Ishikawa (cell line): ENCODE measurements around the gene PLXDC2.

Source experiments
- CEBPB ChIP-seq: IDR thresholded peaks from 2 replicates; pipeline ENCODE4 v1.6.1; 2012
- CREB1 ChIP-seq: IDR thresholded peaks from 2 replicates; pipeline ENCODE4 v1.6.1; 2012; ENCODE audit warnings: low read depth
- EGR1 ChIP-seq: IDR thresholded peaks from 2 replicates; pipeline ENCODE4 v1.6.1; 2012
- EP300 ChIP-seq: IDR thresholded peaks from 2 replicates; pipeline ENCODE4 v1.6.1; 2012; ENCODE audit warnings: borderline replicate concordance
- FOXM1 ChIP-seq: IDR thresholded peaks from 2 replicates; pipeline ENCODE4 v1.6.1; 2012; ENCODE audit warnings: low read depth, borderline replicate concordance
- NFIC ChIP-seq: IDR thresholded peaks from 2 replicates; pipeline ENCODE4 v1.6.1; 2012
- RAD21 ChIP-seq: IDR thresholded peaks from 2 replicates; pipeline ENCODE4 v1.6.1; 2012; ENCODE audit warnings: low read depth
- TAF1 ChIP-seq: IDR thresholded peaks from 2 replicates; pipeline ENCODE4 v1.6.1; 2012; ENCODE audit warnings: low read depth, mild to moderate bottlenecking
- TCF12 ChIP-seq: IDR thresholded peaks from 2 replicates; pipeline ENCODE4 v1.6.1; 2012; ENCODE audit warnings: low read depth
- TEAD4 ChIP-seq: IDR thresholded peaks from 2 replicates; pipeline ENCODE4 v1.6.1; 2012
- USF1 ChIP-seq: IDR thresholded peaks from 2 replicates; pipeline ENCODE4 v1.6.1; 2012
- YY1 ChIP-seq: IDR thresholded peaks from 2 replicates; pipeline ENCODE4 v1.6.1; 2012; ENCODE audit warnings: low read depth
- ZBTB7A ChIP-seq: IDR thresholded peaks from 2 replicates; pipeline ENCODE4 v1.6.1; 2012; ENCODE audit warnings: low read depth
- TF ChIP-seq, protein P1 (sequence below): IDR thresholded peaks from 2 replicates; pipeline ENCODE4 v1.6.1; 2012
- TF ChIP-seq, protein P2 (sequence below): IDR thresholded peaks from 2 replicates; pipeline ENCODE4 v1.6.1; 2012; ENCODE audit warnings: low read depth, mild to moderate bottlenecking

PLXDC2 gene

DNA sequence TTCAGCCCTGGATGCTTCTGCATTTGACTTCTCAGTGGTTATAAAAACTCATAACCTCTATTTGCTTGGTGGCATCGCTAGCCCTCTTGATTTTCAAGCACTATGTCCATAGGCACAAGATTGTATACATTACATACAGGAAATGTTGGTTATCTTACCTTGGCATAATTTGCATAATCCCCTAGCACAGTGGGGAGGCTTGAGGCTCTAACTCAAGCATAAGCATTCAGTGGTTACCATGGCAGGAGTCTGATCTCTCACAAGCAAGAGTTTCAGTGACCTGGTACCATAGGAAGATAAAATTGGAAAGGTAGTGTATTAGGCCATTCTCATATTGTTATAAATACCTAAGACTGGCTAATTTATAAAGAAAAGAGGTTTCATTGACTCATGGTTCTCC is 121.8 kb downstream of the PLXDC2 start:
- no peak for TF ChIP-seq USF1
- no peak for TF ChIP-seq TEAD4
- no peak for TF ChIP-seq CEBPB

DNA sequence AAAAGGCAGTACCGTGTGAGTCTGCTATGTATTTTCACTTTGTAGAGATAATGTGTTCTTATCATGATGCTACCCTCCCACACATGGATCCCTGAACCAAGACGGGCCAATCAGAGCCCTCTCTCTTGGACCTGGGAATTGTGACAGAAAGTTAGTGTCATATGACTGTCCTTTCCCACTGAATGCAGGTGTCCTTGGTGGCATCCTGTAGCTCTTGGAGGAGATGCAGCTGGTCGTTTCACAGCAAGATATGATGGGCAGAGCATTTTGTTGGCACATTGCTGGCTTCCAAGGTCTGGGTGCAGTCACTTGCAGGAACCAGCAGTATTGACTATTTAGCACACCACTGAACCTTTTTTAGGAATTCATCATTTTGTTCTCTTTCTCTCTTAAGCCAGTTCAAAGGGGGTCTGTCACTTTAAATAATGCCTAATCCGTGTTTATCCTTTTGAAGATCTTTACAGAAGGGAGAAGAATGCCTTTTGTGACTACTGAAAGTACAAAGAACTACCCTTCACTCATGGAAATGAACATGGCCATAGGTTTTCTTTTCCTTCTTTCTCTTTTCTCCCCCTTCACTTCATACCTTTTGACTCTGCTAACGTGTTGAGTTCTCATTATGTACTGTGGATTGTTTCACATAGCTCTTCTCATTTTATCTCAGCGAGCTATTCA is 125.1 kb downstream of the PLXDC2 start:
- TF ChIP-seq TCF12 (no peak), YY1 (no peak)
- TF ChIP-seq, protein P1, sequence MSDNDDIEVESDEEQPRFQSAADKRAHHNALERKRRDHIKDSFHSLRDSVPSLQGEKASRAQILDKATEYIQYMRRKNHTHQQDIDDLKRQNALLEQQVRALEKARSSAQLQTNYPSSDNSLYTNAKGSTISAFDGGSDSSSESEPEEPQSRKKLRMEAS, result no peak

- no peak for TF ChIP-seq FOXM1
- no peak for TF ChIP-seq RAD21
- TF ChIP-seq, protein P2, sequence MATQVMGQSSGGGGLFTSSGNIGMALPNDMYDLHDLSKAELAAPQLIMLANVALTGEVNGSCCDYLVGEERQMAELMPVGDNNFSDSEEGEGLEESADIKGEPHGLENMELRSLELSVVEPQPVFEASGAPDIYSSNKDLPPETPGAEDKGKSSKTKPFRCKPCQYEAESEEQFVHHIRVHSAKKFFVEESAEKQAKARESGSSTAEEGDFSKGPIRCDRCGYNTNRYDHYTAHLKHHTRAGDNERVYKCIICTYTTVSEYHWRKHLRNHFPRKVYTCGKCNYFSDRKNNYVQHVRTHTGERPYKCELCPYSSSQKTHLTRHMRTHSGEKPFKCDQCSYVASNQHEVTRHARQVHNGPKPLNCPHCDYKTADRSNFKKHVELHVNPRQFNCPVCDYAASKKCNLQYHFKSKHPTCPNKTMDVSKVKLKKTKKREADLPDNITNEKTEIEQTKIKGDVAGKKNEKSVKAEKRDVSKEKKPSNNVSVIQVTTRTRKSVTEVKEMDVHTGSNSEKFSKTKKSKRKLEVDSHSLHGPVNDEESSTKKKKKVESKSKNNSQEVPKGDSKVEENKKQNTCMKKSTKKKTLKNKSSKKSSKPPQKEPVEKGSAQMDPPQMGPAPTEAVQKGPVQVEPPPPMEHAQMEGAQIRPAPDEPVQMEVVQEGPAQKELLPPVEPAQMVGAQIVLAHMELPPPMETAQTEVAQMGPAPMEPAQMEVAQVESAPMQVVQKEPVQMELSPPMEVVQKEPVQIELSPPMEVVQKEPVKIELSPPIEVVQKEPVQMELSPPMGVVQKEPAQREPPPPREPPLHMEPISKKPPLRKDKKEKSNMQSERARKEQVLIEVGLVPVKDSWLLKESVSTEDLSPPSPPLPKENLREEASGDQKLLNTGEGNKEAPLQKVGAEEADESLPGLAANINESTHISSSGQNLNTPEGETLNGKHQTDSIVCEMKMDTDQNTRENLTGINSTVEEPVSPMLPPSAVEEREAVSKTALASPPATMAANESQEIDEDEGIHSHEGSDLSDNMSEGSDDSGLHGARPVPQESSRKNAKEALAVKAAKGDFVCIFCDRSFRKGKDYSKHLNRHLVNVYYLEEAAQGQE, result no peak
- no peak for TF ChIP-seq EP300
- TF ChIP-seq USF1, result no peak
- TF ChIP-seq EGR1, result no peak
- no peak for TF ChIP-seq CREB1
- TF ChIP-seq ZBTB7A, result no peak
- no peak for TF ChIP-seq TEAD4
- TF ChIP-seq NFIC, result no peak
- TF ChIP-seq TCF12, result no peak
- TF ChIP-seq, protein P1, result no peak
- no peak for TF ChIP-seq YY1
- no peak for TF ChIP-seq CEBPB
Measured at GRCh38 chr10:19944911-19945663, 128.9 kb downstream of the PLXDC2 start.

DNA sequence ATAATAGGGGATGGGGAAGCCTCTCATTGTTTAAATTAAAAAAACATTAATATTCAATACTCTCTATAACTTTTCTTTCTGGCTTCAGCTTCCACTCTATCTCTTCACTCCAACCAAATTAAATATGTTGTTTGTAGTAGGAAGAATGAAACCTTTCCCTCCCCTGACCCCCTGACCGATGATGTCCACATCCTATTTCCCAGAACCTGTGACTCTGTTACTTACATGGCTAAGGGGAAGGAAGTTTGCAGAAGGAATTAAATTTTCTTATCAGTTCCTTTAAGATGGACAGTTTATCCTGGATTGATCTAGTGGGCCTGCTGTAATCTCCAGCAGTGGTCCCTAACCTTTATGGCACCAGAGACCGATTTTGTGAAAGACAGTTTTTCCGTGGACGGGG is 130.0 kb downstream of the PLXDC2 start:
- TF ChIP-seq CREB1 (no peak), FOXM1 (no peak), TAF1 (no peak), YY1 (no peak), USF1 (no peak), CEBPB (no peak), RAD21 (no peak), ZBTB7A (no peak), TCF12 (no peak), EGR1 (no peak), EP300 (no peak), TEAD4 (no peak), NFIC (no peak)
- TF ChIP-seq, protein P2, result no peak
- TF ChIP-seq, protein P1, result no peak

- TF ChIP-seq TEAD4, result no peak
- no peak for TF ChIP-seq NFIC
- no peak for TF ChIP-seq CEBPB
- no peak for TF ChIP-seq YY1
- TF ChIP-seq TCF12, result no peak
- TF ChIP-seq CREB1, result no peak
- TF ChIP-seq, protein P1, result no peak
- TF ChIP-seq ZBTB7A, result no peak
- no peak for TF ChIP-seq EGR1
- no peak for TF ChIP-seq TAF1
- no peak for TF ChIP-seq FOXM1
Measured at GRCh38 chr10:19946791-19947190, 130.6 kb downstream of the PLXDC2 start.
